DOHH2 (cell line): ENCODE data around the gene MBTPS1.

Source experiments
- EZH2phosphoT487 ChIP-seq: fragments of 200-600 bp; sonication (generic); IDR thresholded peaks from 2 replicates; pipeline ENCODE4 v1.6.1; 2017; ENCODE audit warnings: borderline replicate concordance, mild to moderate bottlenecking, antibody characterized with exemption, low read length, moderate library complexity, mixed read lengths
- TF ChIP-seq, protein P1 (sequence below): fragments of 200-600 bp; sonication (generic); IDR thresholded peaks from one replicate; pipeline ENCODE4 v1.5.1; 2014; ENCODE audit warnings: antibody characterized with exemption, mild to moderate bottlenecking, low read depth, low read length; ENCODE audit not compliant: poor library complexity, severe bottlenecking

DNA sequence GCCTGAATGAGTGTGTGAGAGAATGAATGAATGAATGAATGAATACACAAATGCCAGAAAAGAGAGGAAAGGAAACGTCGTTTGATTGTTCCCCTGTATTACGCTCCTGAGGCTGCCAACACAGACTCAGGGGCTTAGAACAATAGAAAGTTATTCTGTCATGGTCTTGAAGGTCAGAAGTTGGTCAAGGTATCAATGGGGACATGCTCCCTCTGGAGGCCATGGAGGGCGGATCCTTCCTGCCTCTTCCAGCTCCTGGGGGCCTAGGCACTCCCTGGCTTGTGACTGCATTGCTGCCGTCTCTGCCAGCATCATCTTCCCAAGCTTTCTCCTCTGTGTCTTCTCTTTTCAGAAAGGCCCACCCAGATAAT lies 72.6 kb downstream of the MBTPS1 start:
- TF ChIP-seq, protein P1, sequence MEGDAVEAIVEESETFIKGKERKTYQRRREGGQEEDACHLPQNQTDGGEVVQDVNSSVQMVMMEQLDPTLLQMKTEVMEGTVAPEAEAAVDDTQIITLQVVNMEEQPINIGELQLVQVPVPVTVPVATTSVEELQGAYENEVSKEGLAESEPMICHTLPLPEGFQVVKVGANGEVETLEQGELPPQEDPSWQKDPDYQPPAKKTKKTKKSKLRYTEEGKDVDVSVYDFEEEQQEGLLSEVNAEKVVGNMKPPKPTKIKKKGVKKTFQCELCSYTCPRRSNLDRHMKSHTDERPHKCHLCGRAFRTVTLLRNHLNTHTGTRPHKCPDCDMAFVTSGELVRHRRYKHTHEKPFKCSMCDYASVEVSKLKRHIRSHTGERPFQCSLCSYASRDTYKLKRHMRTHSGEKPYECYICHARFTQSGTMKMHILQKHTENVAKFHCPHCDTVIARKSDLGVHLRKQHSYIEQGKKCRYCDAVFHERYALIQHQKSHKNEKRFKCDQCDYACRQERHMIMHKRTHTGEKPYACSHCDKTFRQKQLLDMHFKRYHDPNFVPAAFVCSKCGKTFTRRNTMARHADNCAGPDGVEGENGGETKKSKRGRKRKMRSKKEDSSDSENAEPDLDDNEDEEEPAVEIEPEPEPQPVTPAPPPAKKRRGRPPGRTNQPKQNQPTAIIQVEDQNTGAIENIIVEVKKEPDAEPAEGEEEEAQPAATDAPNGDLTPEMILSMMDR = peak; percentile 40
- no peak for TF ChIP-seq EZH2phosphoT487
